PFSK-1 (cell line): Measurements from ENCODE around the gene CTSF.

ENCODE experiments used
- POLR2AphosphoS5 ChIP-seq: IDR thresholded peaks from 2 replicates; pipeline ENCODE4 v1.6.1; 2012; ENCODE audit warnings: low read depth, mild to moderate bottlenecking, control low read depth, low read length, moderate library complexity
- TAF1 ChIP-seq: IDR thresholded peaks from 2 replicates; pipeline ENCODE4 v1.6.1; 2012; ENCODE audit warnings: low read length, control low read depth, borderline replicate concordance; ENCODE audit not compliant: insufficient read depth
- TF ChIP-seq, protein P1 (sequence below), 2 experiments: IDR thresholded peaks; 2 replicates each; pipeline versions ENCODE4 v1.6.1 to v1.8.0; 2011 to 2012; ENCODE audit warnings: low read depth in 2 of 2, low read length in 2 of 2, control low read depth in 1 of 2, inconsistent platforms in 1 of 2, mild to moderate bottlenecking in 1 of 2, moderate library complexity in 1 of 2; ENCODE audit not compliant: insufficient read depth in 1 of 2

DNA sequence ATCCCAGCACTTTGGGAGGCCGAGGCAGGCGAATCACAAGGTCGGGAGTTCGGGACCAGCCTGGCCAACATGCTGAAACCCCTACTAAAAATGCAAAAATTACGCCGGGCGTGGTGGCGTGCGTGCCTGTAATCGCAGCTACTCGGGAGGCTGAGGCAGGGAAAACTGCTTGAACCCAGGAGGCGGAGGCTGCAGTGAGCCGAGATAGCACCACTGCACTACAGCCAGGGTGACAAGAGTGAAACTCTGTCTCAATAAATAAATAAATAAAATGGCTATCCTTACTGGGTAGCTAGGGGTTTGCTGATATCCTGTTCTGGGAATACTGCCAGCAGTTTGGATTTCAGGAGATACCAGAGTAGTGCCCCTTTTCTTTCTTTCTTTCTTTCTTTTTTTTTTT lies 45.7 kb upstream of the CTSF start:
- no peak for TF ChIP-seq POLR2AphosphoS5
- no peak for TF ChIP-seq TAF1
- TF ChIP-seq, protein P1, sequence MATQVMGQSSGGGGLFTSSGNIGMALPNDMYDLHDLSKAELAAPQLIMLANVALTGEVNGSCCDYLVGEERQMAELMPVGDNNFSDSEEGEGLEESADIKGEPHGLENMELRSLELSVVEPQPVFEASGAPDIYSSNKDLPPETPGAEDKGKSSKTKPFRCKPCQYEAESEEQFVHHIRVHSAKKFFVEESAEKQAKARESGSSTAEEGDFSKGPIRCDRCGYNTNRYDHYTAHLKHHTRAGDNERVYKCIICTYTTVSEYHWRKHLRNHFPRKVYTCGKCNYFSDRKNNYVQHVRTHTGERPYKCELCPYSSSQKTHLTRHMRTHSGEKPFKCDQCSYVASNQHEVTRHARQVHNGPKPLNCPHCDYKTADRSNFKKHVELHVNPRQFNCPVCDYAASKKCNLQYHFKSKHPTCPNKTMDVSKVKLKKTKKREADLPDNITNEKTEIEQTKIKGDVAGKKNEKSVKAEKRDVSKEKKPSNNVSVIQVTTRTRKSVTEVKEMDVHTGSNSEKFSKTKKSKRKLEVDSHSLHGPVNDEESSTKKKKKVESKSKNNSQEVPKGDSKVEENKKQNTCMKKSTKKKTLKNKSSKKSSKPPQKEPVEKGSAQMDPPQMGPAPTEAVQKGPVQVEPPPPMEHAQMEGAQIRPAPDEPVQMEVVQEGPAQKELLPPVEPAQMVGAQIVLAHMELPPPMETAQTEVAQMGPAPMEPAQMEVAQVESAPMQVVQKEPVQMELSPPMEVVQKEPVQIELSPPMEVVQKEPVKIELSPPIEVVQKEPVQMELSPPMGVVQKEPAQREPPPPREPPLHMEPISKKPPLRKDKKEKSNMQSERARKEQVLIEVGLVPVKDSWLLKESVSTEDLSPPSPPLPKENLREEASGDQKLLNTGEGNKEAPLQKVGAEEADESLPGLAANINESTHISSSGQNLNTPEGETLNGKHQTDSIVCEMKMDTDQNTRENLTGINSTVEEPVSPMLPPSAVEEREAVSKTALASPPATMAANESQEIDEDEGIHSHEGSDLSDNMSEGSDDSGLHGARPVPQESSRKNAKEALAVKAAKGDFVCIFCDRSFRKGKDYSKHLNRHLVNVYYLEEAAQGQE (IDR thresholded peaks at IDR 0.05; ENCODE audit: insufficient read depth in 1 of 2, low read depth in 2 of 2, low read length in 2 of 2): no peak
